ENCODE measurements around the gene LTB4R2.

LTB4R2 gene

GRCh38 chr14:24261256-24261968, 48.5 kb upstream of the LTB4R2 start (continued):
- TF ChIP-seq POU6F1 (CRISPR knock-in tag; IDR thresholded peaks at IDR 0.05; ENCODE audit: borderline replicate concordance, low read depth) = no peak
- TF ChIP-seq OSR1 (CRISPR knock-in tag; IDR thresholded peaks at IDR 0.05) = no peak

GRCh38 chr14:24261969-24262327, 48.0 kb upstream of the LTB4R2 start:
- TF ChIP-seq OSR1 (CRISPR knock-in tag; IDR thresholded peaks at IDR 0.05) = no peak
- no peak for TF ChIP-seq CREB5 (CRISPR knock-in tag; IDR thresholded peaks at IDR 0.05; ENCODE audit: low read depth)
- no peak for TF ChIP-seq ZNF565 (CRISPR knock-in tag; conservative IDR thresholded peaks at IDR 0.05; ENCODE audit: low read depth)
- TF ChIP-seq BACH2 (CRISPR knock-in tag; IDR thresholded peaks at IDR 0.05; ENCODE audit: borderline replicate concordance) = no peak
- no peak for TF ChIP-seq ARNTL (CRISPR knock-in tag; IDR thresholded peaks at IDR 0.05; ENCODE audit: borderline replicate concordance, low read depth)
- TF ChIP-seq PATZ1 (CRISPR knock-in tag; IDR thresholded peaks at IDR 0.05; ENCODE audit: borderline replicate concordance) = no peak
- ATAC-seq = no peak

GRCh38 chr14:24262821-24263733, 46.9 kb upstream of the LTB4R2 start, which contains the start of gene TGM1:
TGM1 (minus strand) TSS chr14:24263177; CDS start chr14:24262352, 825 bp downstream.
- TF ChIP-seq RARB (CRISPR knock-in tag; IDR thresholded peaks at IDR 0.05) (no peak), ZFP3 (CRISPR knock-in tag; IDR thresholded peaks at IDR 0.05) (no peak), CREB5 (CRISPR knock-in tag; IDR thresholded peaks at IDR 0.05; ENCODE audit: low read depth) (no peak), PPARA (CRISPR knock-in tag; IDR thresholded peaks at IDR 0.05; ENCODE audit: borderline replicate concordance) (no peak), ZFP30 (CRISPR knock-in tag; IDR thresholded peaks at IDR 0.05) (no peak), PATZ1 (CRISPR knock-in tag; IDR thresholded peaks at IDR 0.05; ENCODE audit: borderline replicate concordance) (no peak), TOX (CRISPR knock-in tag; IDR thresholded peaks at IDR 0.05; ENCODE audit: borderline replicate concordance) (no peak)
- ATAC-seq = no peak; the same call in 2 of the 3 replicates

GRCh38 chr14:24263848-24264247, 46.1 kb upstream of the LTB4R2 start:
- no peak for TF ChIP-seq CSRNP3 (CRISPR knock-in tag; IDR thresholded peaks at IDR 0.05)
- TF ChIP-seq PPARA (CRISPR knock-in tag; IDR thresholded peaks at IDR 0.05; ENCODE audit: borderline replicate concordance) = no peak
- TF ChIP-seq TCF4 (CRISPR knock-in tag; IDR thresholded peaks at IDR 0.05; ENCODE audit: borderline replicate concordance) = no peak
- no peak for TF ChIP-seq TSHZ2 (CRISPR knock-in tag; IDR thresholded peaks at IDR 0.05)
- TF ChIP-seq ZFP3 (CRISPR knock-in tag; IDR thresholded peaks at IDR 0.05) = no peak
- TF ChIP-seq SNAI2 (CRISPR knock-in tag; IDR thresholded peaks at IDR 0.05) = no peak
- TF ChIP-seq OSR1 (CRISPR knock-in tag; IDR thresholded peaks at IDR 0.05) = no peak
- TF ChIP-seq CREB5 (CRISPR knock-in tag; IDR thresholded peaks at IDR 0.05; ENCODE audit: low read depth) = no peak
- TF ChIP-seq ZFP30 (CRISPR knock-in tag; IDR thresholded peaks at IDR 0.05) = no peak
- TF ChIP-seq ISL1 (CRISPR knock-in tag; IDR thresholded peaks at IDR 0.05) = no peak
- no peak for TF ChIP-seq ZNF70 (CRISPR knock-in tag; IDR thresholded peaks at IDR 0.05)
- no peak for ATAC-seq
